HepG2 (cell line): Measurements from ENCODE around the gene FBN2.

ENCODE experiments used
- CAMTA2 ChIP-seq: sonication (generic); formaldehyde crosslinking; IDR thresholded peaks from 2 replicates; pipeline ENCODE4 v1.4.0; 2020; ENCODE audit warnings: mild to moderate bottlenecking, missing genetic modification reagents, borderline replicate concordance
- FOXA3 ChIP-seq: IDR thresholded peaks from 2 replicates; pipeline ENCODE4 v1.6.1; 2016; ENCODE audit warnings: missing genetic modification reagents, missing compliant biosample characterization
- SRSF9 ChIP-seq: fragments of 200-400 bp; formaldehyde crosslinking; IDR thresholded peaks from 2 replicates; pipeline ENCODE4 v1.6.1; 2018; ENCODE audit warnings: borderline replicate concordance, mild to moderate bottlenecking, low read depth, low read length; ENCODE audit not compliant: insufficient read depth, poor library complexity, severe bottlenecking
- TARDBP ChIP-seq: sonication (generic); formaldehyde crosslinking; IDR thresholded peaks from 2 replicates; pipeline ENCODE4 v1.8.0; 2022; ENCODE audit warnings: mild to moderate bottlenecking, missing genetic modification reagents
- ZNF24 ChIP-seq: fragments of 450-650 bp; IDR thresholded peaks from 2 replicates; pipeline ENCODE4 v1.6.1; 2017; ENCODE audit warnings: antibody characterized with exemption, mild to moderate bottlenecking
- ZNF432 ChIP-seq: sonication (generic); formaldehyde crosslinking; IDR thresholded peaks from 2 replicates; pipeline ENCODE4 v1.5.0; 2020; ENCODE audit warnings: missing genetic modification reagents, mild to moderate bottlenecking, borderline replicate concordance
- ZNF780A ChIP-seq: sonication (generic); formaldehyde crosslinking; IDR thresholded peaks from 2 replicates; pipeline ENCODE4 v1.8.0; 2022; ENCODE audit warnings: mild to moderate bottlenecking, missing genetic modification reagents, moderate library complexity
- TF ChIP-seq, protein P1 (sequence below): sonication (generic); formaldehyde crosslinking; IDR thresholded peaks from 2 replicates; pipeline ENCODE4 v1.4.0; 2020; ENCODE audit warnings: missing genetic modification reagents
- TF ChIP-seq, protein P2 (sequence below): sonication (generic); formaldehyde crosslinking; IDR thresholded peaks from 2 replicates; pipeline ENCODE4 v1.4.0; 2020; ENCODE audit warnings: missing genetic modification reagents
- TF ChIP-seq, protein P3 (sequence below): sonication (generic); formaldehyde crosslinking; IDR thresholded peaks from 2 replicates; pipeline ENCODE4 v1.5.0; 2020; ENCODE audit warnings: mild to moderate bottlenecking, missing genetic modification reagents, moderate library complexity
- TF ChIP-seq, protein P4 (sequence below): sonication (generic); formaldehyde crosslinking; IDR thresholded peaks from one replicate; pipeline ENCODE4 v1.5.1; 2020; ENCODE audit warnings: mild to moderate bottlenecking, missing genetic modification reagents; ENCODE audit errors: not compliant biosample characterization
- TF ChIP-seq, protein P5 (sequence below): sonication (generic); formaldehyde crosslinking; IDR thresholded peaks from 2 replicates; pipeline ENCODE4 v1.4.0; 2020; ENCODE audit warnings: missing genetic modification reagents
- TF ChIP-seq, protein P6 (sequence below), 2 experiments: sonication (generic) in 1 of 2; formaldehyde crosslinking in 1 of 2; IDR thresholded peaks; 2 replicates each; pipeline versions ENCODE4 v1.5.1 to v1.6.1; 2011 to 2020; ENCODE audit warnings: borderline replicate concordance in 1 of 2, low read depth in 1 of 2, low read length in 1 of 2, mild to moderate bottlenecking in 1 of 2, missing genetic modification reagents in 1 of 2, moderate library complexity in 1 of 2

DNA sequence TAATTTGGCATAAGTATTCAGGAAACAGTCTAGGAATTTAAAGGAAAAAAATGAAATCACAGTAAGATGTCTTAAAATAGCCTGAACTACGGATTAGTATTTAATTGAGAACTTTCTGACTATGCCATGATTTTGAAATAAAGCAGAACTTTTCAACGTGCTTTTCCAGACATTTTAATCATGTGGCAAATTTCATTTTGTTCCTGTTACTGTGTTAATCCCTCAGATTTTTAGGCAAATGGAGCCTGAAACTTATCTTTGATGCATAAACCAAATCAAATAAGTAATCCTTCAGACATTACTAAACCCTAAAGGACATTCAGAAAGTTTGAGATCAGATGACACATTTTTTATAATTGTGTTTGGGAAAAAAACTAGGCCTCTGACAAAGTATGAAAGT lies 75.7 kb downstream of the FBN2 start:
- TF ChIP-seq, protein P1, sequence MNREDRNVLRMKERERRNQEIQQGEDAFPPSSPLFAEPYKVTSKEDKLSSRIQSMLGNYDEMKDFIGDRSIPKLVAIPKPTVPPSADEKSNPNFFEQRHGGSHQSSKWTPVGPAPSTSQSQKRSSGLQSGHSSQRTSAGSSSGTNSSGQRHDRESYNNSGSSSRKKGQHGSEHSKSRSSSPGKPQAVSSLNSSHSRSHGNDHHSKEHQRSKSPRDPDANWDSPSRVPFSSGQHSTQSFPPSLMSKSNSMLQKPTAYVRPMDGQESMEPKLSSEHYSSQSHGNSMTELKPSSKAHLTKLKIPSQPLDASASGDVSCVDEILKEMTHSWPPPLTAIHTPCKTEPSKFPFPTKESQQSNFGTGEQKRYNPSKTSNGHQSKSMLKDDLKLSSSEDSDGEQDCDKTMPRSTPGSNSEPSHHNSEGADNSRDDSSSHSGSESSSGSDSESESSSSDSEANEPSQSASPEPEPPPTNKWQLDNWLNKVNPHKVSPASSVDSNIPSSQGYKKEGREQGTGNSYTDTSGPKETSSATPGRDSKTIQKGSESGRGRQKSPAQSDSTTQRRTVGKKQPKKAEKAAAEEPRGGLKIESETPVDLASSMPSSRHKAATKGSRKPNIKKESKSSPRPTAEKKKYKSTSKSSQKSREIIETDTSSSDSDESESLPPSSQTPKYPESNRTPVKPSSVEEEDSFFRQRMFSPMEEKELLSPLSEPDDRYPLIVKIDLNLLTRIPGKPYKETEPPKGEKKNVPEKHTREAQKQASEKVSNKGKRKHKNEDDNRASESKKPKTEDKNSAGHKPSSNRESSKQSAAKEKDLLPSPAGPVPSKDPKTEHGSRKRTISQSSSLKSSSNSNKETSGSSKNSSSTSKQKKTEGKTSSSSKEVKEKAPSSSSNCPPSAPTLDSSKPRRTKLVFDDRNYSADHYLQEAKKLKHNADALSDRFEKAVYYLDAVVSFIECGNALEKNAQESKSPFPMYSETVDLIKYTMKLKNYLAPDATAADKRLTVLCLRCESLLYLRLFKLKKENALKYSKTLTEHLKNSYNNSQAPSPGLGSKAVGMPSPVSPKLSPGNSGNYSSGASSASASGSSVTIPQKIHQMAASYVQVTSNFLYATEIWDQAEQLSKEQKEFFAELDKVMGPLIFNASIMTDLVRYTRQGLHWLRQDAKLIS (CRISPR knock-in tag): no peak
- TF ChIP-seq, protein P2, sequence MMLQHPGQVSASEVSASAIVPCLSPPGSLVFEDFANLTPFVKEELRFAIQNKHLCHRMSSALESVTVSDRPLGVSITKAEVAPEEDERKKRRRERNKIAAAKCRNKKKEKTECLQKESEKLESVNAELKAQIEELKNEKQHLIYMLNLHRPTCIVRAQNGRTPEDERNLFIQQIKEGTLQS: no peak
- TF ChIP-seq, protein P3, sequence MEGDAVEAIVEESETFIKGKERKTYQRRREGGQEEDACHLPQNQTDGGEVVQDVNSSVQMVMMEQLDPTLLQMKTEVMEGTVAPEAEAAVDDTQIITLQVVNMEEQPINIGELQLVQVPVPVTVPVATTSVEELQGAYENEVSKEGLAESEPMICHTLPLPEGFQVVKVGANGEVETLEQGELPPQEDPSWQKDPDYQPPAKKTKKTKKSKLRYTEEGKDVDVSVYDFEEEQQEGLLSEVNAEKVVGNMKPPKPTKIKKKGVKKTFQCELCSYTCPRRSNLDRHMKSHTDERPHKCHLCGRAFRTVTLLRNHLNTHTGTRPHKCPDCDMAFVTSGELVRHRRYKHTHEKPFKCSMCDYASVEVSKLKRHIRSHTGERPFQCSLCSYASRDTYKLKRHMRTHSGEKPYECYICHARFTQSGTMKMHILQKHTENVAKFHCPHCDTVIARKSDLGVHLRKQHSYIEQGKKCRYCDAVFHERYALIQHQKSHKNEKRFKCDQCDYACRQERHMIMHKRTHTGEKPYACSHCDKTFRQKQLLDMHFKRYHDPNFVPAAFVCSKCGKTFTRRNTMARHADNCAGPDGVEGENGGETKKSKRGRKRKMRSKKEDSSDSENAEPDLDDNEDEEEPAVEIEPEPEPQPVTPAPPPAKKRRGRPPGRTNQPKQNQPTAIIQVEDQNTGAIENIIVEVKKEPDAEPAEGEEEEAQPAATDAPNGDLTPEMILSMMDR (CRISPR knock-in tag): no peak
- no peak for TF ChIP-seq FOXA3 (CRISPR knock-in tag)
- no peak for TF ChIP-seq CAMTA2 (CRISPR knock-in tag)
- no peak for TF ChIP-seq TARDBP (CRISPR knock-in tag)
- TF ChIP-seq, protein P4, sequence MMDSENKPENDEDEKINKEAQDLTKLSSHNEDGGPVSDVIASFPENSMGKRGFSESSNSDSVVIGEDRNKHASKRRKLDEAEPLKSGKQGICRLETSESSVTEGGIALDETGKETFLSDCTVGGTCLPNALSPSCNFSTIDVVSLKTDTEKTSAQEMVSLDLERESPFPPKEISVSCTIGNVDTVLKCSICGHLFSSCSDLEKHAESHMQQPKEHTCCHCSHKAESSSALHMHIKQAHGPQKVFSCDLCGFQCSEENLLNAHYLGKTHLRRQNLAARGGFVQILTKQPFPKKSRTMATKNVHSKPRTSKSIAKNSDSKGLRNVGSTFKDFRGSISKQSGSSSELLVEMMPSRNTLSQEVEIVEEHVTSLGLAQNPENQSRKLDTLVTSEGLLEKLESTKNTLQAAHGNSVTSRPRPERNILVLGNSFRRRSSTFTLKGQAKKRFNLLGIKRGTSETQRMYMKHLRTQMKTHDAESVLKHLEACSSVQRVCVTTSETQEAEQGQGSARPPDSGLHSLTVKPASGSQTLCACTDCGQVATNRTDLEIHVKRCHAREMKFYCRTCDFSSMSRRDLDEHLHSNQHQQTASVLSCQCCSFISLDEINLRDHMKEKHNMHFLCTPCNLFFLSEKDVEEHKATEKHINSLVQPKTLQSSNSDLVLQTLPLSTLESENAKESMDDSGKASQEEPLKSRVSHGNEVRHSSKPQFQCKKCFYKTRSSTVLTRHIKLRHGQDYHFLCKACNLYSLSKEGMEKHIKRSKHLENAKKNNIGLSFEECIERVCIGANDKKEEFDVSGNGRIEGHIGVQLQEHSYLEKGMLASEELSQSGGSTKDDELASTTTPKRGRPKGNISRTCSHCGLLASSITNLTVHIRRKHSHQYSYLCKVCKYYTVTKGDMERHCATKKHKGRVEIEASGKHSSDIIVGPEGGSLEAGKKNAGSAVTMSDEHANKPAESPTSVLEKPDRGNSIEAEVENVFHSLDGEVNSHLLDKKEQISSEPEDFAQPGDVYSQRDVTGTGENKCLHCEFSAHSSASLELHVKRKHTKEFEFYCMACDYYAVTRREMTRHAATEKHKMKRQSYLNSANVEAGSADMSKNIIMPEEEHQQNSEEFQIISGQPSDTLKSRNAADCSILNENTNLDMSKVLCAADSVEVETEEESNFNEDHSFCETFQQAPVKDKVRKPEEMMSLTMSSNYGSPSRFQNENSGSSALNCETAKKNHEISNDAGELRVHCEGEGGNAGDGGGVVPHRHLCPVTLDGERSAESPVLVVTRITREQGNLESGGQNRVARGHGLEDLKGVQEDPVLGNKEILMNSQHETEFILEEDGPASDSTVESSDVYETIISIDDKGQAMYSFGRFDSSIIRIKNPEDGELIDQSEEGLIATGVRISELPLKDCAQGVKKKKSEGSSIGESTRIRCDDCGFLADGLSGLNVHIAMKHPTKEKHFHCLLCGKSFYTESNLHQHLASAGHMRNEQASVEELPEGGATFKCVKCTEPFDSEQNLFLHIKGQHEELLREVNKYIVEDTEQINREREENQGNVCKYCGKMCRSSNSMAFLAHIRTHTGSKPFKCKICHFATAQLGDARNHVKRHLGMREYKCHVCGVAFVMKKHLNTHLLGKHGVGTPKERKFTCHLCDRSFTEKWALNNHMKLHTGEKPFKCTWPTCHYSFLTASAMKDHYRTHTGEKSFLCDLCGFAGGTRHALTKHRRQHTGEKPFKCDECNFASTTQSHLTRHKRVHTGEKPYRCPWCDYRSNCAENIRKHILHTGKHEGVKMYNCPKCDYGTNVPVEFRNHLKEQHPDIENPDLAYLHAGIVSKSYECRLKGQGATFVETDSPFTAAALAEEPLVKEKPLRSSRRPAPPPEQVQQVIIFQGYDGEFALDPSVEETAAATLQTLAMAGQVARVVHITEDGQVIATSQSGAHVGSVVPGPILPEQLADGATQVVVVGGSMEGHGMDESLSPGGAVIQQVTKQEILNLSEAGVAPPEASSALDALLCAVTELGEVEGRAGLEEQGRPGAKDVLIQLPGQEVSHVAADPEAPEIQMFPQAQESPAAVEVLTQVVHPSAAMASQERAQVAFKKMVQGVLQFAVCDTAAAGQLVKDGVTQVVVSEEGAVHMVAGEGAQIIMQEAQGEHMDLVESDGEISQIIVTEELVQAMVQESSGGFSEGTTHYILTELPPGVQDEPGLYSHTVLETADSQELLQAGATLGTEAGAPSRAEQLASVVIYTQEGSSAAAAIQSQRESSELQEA (CRISPR knock-in tag): no peak
- TF ChIP-seq ZNF24: no peak
- TF ChIP-seq, protein P5, sequence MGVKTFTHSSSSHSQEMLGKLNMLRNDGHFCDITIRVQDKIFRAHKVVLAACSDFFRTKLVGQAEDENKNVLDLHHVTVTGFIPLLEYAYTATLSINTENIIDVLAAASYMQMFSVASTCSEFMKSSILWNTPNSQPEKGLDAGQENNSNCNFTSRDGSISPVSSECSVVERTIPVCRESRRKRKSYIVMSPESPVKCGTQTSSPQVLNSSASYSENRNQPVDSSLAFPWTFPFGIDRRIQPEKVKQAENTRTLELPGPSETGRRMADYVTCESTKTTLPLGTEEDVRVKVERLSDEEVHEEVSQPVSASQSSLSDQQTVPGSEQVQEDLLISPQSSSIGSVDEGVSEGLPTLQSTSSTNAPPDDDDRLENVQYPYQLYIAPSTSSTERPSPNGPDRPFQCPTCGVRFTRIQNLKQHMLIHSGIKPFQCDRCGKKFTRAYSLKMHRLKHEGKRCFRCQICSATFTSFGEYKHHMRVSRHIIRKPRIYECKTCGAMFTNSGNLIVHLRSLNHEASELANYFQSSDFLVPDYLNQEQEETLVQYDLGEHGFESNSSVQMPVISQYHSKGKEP: no peak
- TF ChIP-seq ZNF432: no peak
- TF ChIP-seq, protein P6, sequence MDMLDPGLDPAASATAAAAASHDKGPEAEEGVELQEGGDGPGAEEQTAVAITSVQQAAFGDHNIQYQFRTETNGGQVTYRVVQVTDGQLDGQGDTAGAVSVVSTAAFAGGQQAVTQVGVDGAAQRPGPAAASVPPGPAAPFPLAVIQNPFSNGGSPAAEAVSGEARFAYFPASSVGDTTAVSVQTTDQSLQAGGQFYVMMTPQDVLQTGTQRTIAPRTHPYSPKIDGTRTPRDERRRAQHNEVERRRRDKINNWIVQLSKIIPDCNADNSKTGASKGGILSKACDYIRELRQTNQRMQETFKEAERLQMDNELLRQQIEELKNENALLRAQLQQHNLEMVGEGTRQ (IDR thresholded peaks at IDR 0.05; ENCODE audit: low read depth, low read length): no peak
- TF ChIP-seq, protein P6 (CRISPR knock-in tag; IDR thresholded peaks at IDR 0.05; ENCODE audit: borderline replicate concordance): no peak
- TF ChIP-seq ZNF780A: no peak
- no peak for TF ChIP-seq SRSF9
